Measurements from ENCODE around the gene KRTAP15-1.

GRCh38 chr21:30480145-30480544, 40.1 kb downstream of the KRTAP15-1 start, which contains the start of gene KRTAP19-1:
- TF ChIP-seq, protein P1, sequence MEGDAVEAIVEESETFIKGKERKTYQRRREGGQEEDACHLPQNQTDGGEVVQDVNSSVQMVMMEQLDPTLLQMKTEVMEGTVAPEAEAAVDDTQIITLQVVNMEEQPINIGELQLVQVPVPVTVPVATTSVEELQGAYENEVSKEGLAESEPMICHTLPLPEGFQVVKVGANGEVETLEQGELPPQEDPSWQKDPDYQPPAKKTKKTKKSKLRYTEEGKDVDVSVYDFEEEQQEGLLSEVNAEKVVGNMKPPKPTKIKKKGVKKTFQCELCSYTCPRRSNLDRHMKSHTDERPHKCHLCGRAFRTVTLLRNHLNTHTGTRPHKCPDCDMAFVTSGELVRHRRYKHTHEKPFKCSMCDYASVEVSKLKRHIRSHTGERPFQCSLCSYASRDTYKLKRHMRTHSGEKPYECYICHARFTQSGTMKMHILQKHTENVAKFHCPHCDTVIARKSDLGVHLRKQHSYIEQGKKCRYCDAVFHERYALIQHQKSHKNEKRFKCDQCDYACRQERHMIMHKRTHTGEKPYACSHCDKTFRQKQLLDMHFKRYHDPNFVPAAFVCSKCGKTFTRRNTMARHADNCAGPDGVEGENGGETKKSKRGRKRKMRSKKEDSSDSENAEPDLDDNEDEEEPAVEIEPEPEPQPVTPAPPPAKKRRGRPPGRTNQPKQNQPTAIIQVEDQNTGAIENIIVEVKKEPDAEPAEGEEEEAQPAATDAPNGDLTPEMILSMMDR (IDR thresholded peaks at IDR 0.05), result no peak
- TF ChIP-seq POLR2A (IDR thresholded peaks at IDR 0.05), result no peak

Measured in testis (tissue), 2 donors.